ENCODE results near the gene KRT84. TPM values are rescaled to one million over a fixed set of nuclear protein-coding genes. Genes with fewer than 3 reads are reported as not detected.

Gene KRT84
- total and polyA plus RNA-seq, 2 of the 4 experiments (the other 2 are of a cell fraction) = not detected

- H3K27me3 ChIP-seq (ENCODE audit: control insufficient read depth, insufficient read depth, low read length) = peaks cover 51% of the 10 kb centered on the region
- ChIA-PET POLR2A (ENCODE audit: unreplicated experiment) (no interaction called here), CTCF (no interaction called here)
- DNase-seq (no peak), ATAC-seq (ENCODE audit: low read depth) (no peak)
- no peak overlapping the region for H3K23ac ChIP-seq (ENCODE audit: low read depth, low read length)
- H2BK20ac ChIP-seq (ENCODE audit: low read depth, low read length) = no peak overlapping the region
- no peaks in the 10 kb centered on the region for H3K36me3 ChIP-seq (ENCODE audit: control insufficient read depth, insufficient read depth, low read length)
- in situ Hi-C loops (cut with MboI; ENCODE audit: low sequenced_read_pairs) = no loop called here
- dilution Hi-C loops (cut with HindIII; ENCODE audit: low sequenced_read_pairs, unreplicated experiment) = no loop called here
- no peak overlapping the region for H2BK5ac ChIP-seq (ENCODE audit: low read depth, low read length, poor library complexity, severe bottlenecking)
- no peak overlapping the region for H4K5ac ChIP-seq (ENCODE audit: low read depth, low read length)
- no peak overlapping the region for H3K56ac ChIP-seq (ENCODE audit: extremely low read depth, insufficient read depth, low read length)
- no peak overlapping the region for H3K4me3 ChIP-seq (ENCODE audit: insufficient read depth, low read depth, low read length)
- no peak overlapping the region for H4K91ac ChIP-seq (ENCODE audit: insufficient read depth, low read depth, low read length)
- BruUV-seq (replicated peaks) = no TSS peak
- H3K9me1 ChIP-seq (ENCODE audit: insufficient read depth, low read length) = no peaks in the 10 kb centered on the region
- no peaks in the 10 kb centered on the region for H3K4me1 ChIP-seq (ENCODE audit: control insufficient read depth, insufficient read depth, low read length)
- H2AK9ac ChIP-seq (replicated peaks; ENCODE audit: low read depth, low read length, poor library complexity) = no peak overlapping the region
- no peaks in the 10 kb centered on the region for H3K9me3 ChIP-seq (ENCODE audit: control insufficient read depth, insufficient read depth, low read length)
- H3K27ac ChIP-seq (ENCODE audit: insufficient read depth, low read length) = no peak overlapping the region
- H3K4me2 ChIP-seq (ENCODE audit: low read depth, low read length) = no peak overlapping the region
- no peak overlapping the region for H3K14ac ChIP-seq (replicated peaks; ENCODE audit: low read depth, low read length)
- no peak overlapping the region for H2AK5ac ChIP-seq (ENCODE audit: low read depth, low read length)
- no peaks in the 10 kb centered on the region for H4K20me1 ChIP-seq (ENCODE audit: insufficient read depth, low read length)
- no peak overlapping the region for H3K4ac ChIP-seq (ENCODE audit: low read depth, low read length)
- WGBS, 2 experiments (ENCODE audit: extremely low coverage in 2 of 2, insufficient read length in 1 of 2) = 96% methylated on average over 8 of the region's 9 CpGs; no CpG with 5 or more reads in 1 of the 2 experiments
- no peak overlapping the region for H4K8ac ChIP-seq (ENCODE audit: low read depth in 2 of 2, low read length in 2 of 2)
- no peak overlapping the region for H3K18ac ChIP-seq (ENCODE audit: low read depth, low read length)
- H3K9ac ChIP-seq (ENCODE audit: low read depth, low read length) = no peak overlapping the region
- intact Hi-C loops (cut with micrococcal nuclease) = no loop called here
- no peak overlapping the region for H2BK15ac ChIP-seq (ENCODE audit: low read depth, low read length)
- H2AFZ ChIP-seq (replicated peaks; ENCODE audit: low read length, poor library complexity) = no peak overlapping the region
- no peak overlapping the region for H2BK120ac ChIP-seq (ENCODE audit: low read depth, low read length)
- no peak for TF ChIP-seq MAFK (IDR thresholded peaks at IDR 0.05; ENCODE audit: low read depth, low read length)
- TF ChIP-seq CEBPB (IDR thresholded peaks at IDR 0.05; ENCODE audit: low read depth, low read length) = no peak
- no peak for TF ChIP-seq BHLHE40 (IDR thresholded peaks at IDR 0.05; ENCODE audit: low read depth, low read length)
- TF ChIP-seq POLR2A (IDR thresholded peaks at IDR 0.05; ENCODE audit: low read depth, low read length) = no peak
- no peak for TF ChIP-seq SMC3 (IDR thresholded peaks at IDR 0.05; ENCODE audit: low read depth, low read length)
- TF ChIP-seq, protein P1, sequence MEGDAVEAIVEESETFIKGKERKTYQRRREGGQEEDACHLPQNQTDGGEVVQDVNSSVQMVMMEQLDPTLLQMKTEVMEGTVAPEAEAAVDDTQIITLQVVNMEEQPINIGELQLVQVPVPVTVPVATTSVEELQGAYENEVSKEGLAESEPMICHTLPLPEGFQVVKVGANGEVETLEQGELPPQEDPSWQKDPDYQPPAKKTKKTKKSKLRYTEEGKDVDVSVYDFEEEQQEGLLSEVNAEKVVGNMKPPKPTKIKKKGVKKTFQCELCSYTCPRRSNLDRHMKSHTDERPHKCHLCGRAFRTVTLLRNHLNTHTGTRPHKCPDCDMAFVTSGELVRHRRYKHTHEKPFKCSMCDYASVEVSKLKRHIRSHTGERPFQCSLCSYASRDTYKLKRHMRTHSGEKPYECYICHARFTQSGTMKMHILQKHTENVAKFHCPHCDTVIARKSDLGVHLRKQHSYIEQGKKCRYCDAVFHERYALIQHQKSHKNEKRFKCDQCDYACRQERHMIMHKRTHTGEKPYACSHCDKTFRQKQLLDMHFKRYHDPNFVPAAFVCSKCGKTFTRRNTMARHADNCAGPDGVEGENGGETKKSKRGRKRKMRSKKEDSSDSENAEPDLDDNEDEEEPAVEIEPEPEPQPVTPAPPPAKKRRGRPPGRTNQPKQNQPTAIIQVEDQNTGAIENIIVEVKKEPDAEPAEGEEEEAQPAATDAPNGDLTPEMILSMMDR (conservative IDR thresholded peaks at IDR 0.05; ENCODE audit: low read depth, low read length) = no peak
- no peak for TF ChIP-seq MAZ (IDR thresholded peaks at IDR 0.05; ENCODE audit: borderline replicate concordance, low read depth, low read length)
- no peak for TF ChIP-seq CHD1 (IDR thresholded peaks at IDR 0.05; ENCODE audit: low read depth, low read length)
- TF ChIP-seq RFX5 (IDR thresholded peaks at IDR 0.05; ENCODE audit: low read depth, low read length) = no peak
- H3K79me1 ChIP-seq (ENCODE audit: low read depth in 1 of 2, low read length in 2 of 2) = no peaks in the 10 kb centered on the region
Measured at GRCh38 chr12:52403561-52403960, 18.1 kb upstream of the KRT84 start.
